ENCODE measurements around the gene BRI3BP.

Gene BRI3BP, protein sequence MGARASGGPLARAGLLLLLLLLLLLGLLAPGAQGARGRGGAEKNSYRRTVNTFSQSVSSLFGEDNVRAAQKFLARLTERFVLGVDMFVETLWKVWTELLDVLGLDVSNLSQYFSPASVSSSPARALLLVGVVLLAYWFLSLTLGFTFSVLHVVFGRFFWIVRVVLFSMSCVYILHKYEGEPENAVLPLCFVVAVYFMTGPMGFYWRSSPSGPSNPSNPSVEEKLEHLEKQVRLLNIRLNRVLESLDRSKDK

GRCh38 chr12:124993626-124994436 lies at the start of gene BRI3BP:
TSS of gene BRI3BP (plus strand) at chr12:124993645. CDS start at chr12:124993791, 146 bp downstream.
- Mint-ChIP-seq H3K27me3 (no peaks in the 10 kb centered on the region), H3K27ac (peak within 1 kb of the TSS; percentile 89 to 96), H3K9me3 (no peaks in the 10 kb centered on the region), H3K4me3 (peak within 1 kb of the TSS; percentile 93 to 97), H3K4me1 (peaks cover 34% of the 10 kb centered on the region)
- DNase-seq: peak; percentile 42 to 77
- peak; percentile 58 for ATAC-seq

DNA sequence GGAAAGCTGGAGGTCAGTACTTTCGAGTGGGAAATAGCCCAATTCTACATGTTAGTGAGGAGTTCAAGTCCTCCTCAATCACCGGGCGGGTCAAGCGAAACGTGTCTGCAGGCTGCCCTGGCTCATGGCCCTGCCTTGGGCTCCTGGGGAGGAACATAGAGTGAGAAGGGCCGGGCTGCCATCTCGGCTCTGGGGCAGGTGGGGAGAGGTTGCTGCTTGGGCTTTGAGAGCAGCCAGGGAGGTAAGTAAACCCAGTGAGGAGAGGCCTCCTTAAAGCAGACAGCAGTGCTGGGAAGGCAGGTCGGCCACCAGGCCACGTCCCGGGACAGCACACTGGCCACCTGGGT lies 47.0 kb upstream of the BRI3BP start:
- H3K27ac Mint-ChIP-seq: no peak overlapping the region
- ATAC-seq (no peak), DNase-seq (no peak)
- no peaks in the 10 kb centered on the region for H3K27me3 Mint-ChIP-seq
- H3K4me3 Mint-ChIP-seq: no peak overlapping the region
- no peaks in the 10 kb centered on the region for H3K9me3 Mint-ChIP-seq
- no peaks in the 10 kb centered on the region for H3K4me1 Mint-ChIP-seq

- Mint-ChIP-seq H3K9me3 (no peaks in the 10 kb centered on the region), H3K4me3 (no peak overlapping the region), H3K27me3 (no peaks in the 10 kb centered on the region), H3K27ac (no peak overlapping the region), H3K4me1 (no peaks in the 10 kb centered on the region)
- no peak for DNase-seq
- ATAC-seq: no peak
These were observed 46.4 kb upstream of the BRI3BP start for GRCh38 chr12:124947013-124947412.

GRCh38 chr12:124947561-124948398 lies 45.7 kb upstream of the BRI3BP start:
- Mint-ChIP-seq H3K9me3 (no peaks in the 10 kb centered on the region), H3K27ac (peak overlapping the region in 1 of 2 donors; percentile 19), H3K4me1 (no peaks in the 10 kb centered on the region), H3K27me3 (no peaks in the 10 kb centered on the region), H3K4me3 (no peak overlapping the region)
- ATAC-seq (no peak), DNase-seq (no peak)

DNA sequence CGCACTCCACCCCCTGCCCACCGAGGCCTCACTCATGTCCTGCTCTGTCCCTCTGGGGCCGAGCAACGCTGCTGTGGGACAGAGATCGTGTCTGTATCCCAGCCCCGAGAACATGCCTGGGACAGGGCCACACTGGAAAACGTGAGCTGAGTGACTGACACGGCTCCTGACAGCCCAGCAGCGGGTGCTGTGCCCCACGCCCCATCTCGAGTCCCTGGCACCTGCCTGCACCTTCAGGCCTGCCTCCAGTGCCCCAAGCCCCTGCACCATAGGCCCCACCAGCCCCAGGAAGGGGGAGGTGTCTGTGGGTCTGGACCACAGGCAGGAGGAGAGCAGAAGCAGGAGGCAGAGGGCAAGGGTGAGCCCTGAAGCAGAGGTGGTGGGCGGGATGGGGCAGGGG lies 44.4 kb upstream of the BRI3BP start:
- H3K4me1 Mint-ChIP-seq: no peaks in the 10 kb centered on the region
- DNase-seq (no peak), ATAC-seq (no peak)
- no peaks in the 10 kb centered on the region for H3K9me3 Mint-ChIP-seq
- H3K27ac Mint-ChIP-seq: no peak overlapping the region
- H3K4me3 Mint-ChIP-seq: no peak overlapping the region
- H3K27me3 Mint-ChIP-seq: no peaks in the 10 kb centered on the region

DNA sequence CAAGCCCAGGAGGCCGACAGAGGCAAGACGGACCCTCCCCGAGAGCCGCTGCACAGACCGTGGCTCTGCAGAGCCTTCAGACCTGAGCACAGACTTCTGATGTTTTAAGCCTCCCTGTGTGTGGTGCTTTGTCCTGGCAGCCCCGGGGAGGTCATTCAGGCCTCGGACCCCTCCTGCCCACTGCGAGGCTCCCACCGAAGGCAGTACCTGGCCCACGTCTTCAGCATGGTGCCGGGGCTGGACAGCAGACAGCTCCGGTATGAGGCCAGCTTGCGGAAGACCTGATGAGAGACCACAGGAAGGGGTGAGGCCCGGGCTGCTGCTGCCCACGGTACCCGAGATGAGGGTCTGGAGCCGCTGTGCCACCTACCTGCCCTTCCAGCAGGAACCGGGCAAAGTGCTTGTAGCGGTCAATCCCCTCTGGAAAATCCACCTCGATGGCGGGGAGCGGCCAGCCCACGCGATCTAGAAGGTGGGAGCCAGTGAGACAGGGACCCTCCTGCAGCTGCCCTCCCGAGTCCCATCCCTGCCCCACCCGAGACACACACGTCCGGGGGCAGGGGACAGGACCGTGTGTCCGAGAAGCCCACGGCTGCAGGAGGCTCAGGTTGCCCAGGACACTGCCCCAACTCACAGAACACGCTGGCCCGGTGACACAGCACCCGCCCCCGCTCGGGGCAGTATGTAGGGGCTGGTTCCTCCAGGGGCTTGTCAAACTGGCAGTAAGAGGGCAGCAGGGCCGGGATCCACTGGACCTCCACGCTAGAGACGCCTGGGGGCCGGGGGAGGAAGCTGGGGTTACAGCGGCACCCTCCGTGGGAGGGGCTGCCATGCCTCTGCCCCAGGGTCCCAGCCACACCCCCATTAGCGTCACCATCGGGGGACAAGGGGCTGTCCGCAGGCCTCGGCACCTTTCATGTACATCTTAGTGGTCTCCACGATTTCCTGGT lies 43.4 kb upstream of the BRI3BP start:
- Mint-ChIP-seq H3K4me3 (no peak overlapping the region), H3K27ac (no peak overlapping the region), H3K4me1 (no peaks in the 10 kb centered on the region), H3K27me3 (no peaks in the 10 kb centered on the region), H3K9me3 (no peaks in the 10 kb centered on the region)
- ATAC-seq (no peak), DNase-seq (no peak)

- H3K27me3 Mint-ChIP-seq: no peaks in the 10 kb centered on the region
- no peaks in the 10 kb centered on the region for H3K9me3 Mint-ChIP-seq
- no peaks in the 10 kb centered on the region for H3K4me1 Mint-ChIP-seq
- peak; percentile 29 for ATAC-seq
- DNase-seq: no peak
- H3K4me3 Mint-ChIP-seq: no peak overlapping the region
- H3K27ac Mint-ChIP-seq: no peak overlapping the region
These were observed 41.1 kb upstream of the BRI3BP start for GRCh38 chr12:124952295-124952694.

- Mint-ChIP-seq H3K27ac (no peak overlapping the region), H3K4me1 (no peaks in the 10 kb centered on the region), H3K9me3 (no peaks in the 10 kb centered on the region), H3K27me3 (no peaks in the 10 kb centered on the region), H3K4me3 (no peak overlapping the region)
- no peak for ATAC-seq
- no peak for DNase-seq
These were observed 40.6 kb upstream of the BRI3BP start for GRCh38 chr12:124952801-124953200.

GRCh38 chr12:124953689-124954405 lies 39.6 kb upstream of the BRI3BP start:
- no peaks in the 10 kb centered on the region for H3K4me1 Mint-ChIP-seq
- no peak for ATAC-seq
- H3K27me3 Mint-ChIP-seq: no peaks in the 10 kb centered on the region
- no peak overlapping the region for H3K4me3 Mint-ChIP-seq
- H3K27ac Mint-ChIP-seq: no peak overlapping the region
- DNase-seq: no peak
- no peaks in the 10 kb centered on the region for H3K9me3 Mint-ChIP-seq

GRCh38 chr12:124954771-124955170 lies 38.7 kb upstream of the BRI3BP start:
- Mint-ChIP-seq H3K27me3 (no peaks in the 10 kb centered on the region), H3K9me3 (no peaks in the 10 kb centered on the region), H3K4me1 (no peaks in the 10 kb centered on the region), H3K27ac (no peak overlapping the region), H3K4me3 (no peak overlapping the region)
- DNase-seq (no peak), ATAC-seq (no peak)

DNA sequence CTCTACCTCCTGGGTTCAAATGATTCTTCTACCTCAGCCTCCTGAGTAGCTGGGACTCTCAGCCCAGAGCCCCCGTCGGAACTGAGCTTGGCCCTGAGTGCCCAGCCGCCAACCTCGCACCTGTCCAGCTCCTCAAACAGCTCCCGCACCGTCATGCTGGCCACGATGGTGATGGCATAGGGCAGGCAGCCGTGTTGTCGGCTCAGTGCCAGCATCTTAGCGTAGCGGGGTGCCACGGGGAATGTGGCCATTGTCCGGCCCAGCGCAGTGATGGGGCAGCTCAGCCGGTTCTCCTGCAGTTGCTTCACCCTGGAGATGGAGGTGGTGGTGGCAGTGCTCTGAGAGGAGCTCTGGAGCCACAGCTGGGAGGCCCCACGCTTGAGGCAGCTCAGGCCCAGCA lies 36.9 kb upstream of the BRI3BP start:
- Mint-ChIP-seq H3K27me3 (no peaks in the 10 kb centered on the region), H3K9me3 (no peaks in the 10 kb centered on the region), H3K4me3 (no peak overlapping the region), H3K27ac (no peak overlapping the region), H3K4me1 (no peaks in the 10 kb centered on the region)
- ATAC-seq: no peak
- DNase-seq: no peak

- DNase-seq (no peak), ATAC-seq (no peak)
- Mint-ChIP-seq H3K4me1 (no peaks in the 10 kb centered on the region), H3K27me3 (no peaks in the 10 kb centered on the region), H3K4me3 (no peak overlapping the region), H3K27ac (peak overlapping the region in 1 of 2 donors; percentile 88), H3K9me3 (no peaks in the 10 kb centered on the region)
These were observed 32.4 kb upstream of the BRI3BP start for GRCh38 chr12:124961055-124961454.

GRCh38 chr12:124963211-124963610 lies 30.2 kb upstream of the BRI3BP start:
- Mint-ChIP-seq H3K27me3 (no peaks in the 10 kb centered on the region), H3K4me3 (no peak overlapping the region), H3K4me1 (no peaks in the 10 kb centered on the region), H3K27ac (no peak overlapping the region), H3K9me3 (no peaks in the 10 kb centered on the region)
- no peak for DNase-seq
- no peak for ATAC-seq

- ATAC-seq: no peak
- Mint-ChIP-seq H3K27ac (no peak overlapping the region), H3K4me3 (no peak overlapping the region), H3K27me3 (no peaks in the 10 kb centered on the region), H3K9me3 (no peaks in the 10 kb centered on the region), H3K4me1 (no peaks in the 10 kb centered on the region)
- no peak for DNase-seq
These were observed 29.2 kb upstream of the BRI3BP start for GRCh38 chr12:124964251-124964650.
